GM06990 (cell line): ENCODE data around the gene ANTXR2.

Experiments
- DNase-seq: peaks from one replicate; pipeline ENCODE4 v3.0.0-alpha.2; 2011; ENCODE audit not compliant: insufficient read length; ENCODE audit errors: extremely low read depth
- H3K27me3 ChIP-seq: replicated peaks from 2 replicates; pipeline ENCODE4 v1.6.0; 2011; ENCODE audit warnings: low read length; ENCODE audit not compliant: control insufficient read depth, insufficient read depth
- H3K36me3 ChIP-seq: 2 replicates; pipeline ENCODE4 v1.5.1; 2011; ENCODE audit warnings: low read length; ENCODE audit not compliant: control insufficient read depth, insufficient read depth
- H3K4me3 ChIP-seq: replicated peaks from 2 replicates; pipeline ENCODE4 v1.5.1; 2011; ENCODE audit warnings: low read depth, mild to moderate bottlenecking, control low read depth, low read length
- CTCF ChIP-seq: IDR thresholded peaks from 2 replicates; pipeline ENCODE4 v1.5.1; 2011; ENCODE audit warnings: low read length, control low read depth, mild to moderate bottlenecking, inconsistent platforms; ENCODE audit not compliant: insufficient read depth, poor library complexity, severe bottlenecking

The ANTXR2 gene

DNA sequence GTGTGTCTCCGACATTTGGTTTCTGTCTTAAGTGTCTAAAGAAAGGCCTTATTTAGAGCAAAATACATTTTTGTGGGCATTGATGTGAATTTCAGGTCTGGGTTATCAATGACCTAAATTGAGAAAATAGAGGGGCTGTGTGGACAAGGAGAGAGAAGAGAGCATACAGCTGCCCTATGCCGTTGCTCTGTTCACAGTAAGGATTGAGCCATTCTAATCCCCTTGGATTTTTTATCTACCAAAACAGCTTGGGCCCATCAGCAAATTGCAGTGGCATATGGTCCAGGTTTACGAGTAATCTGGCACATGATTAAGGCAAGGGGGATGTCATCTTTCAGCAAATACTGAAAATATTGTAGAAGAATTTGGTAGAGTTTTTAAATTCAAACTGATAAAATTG is 210.2 kb downstream of the ANTXR2 start:
- no peak for DNase-seq
- H3K4me3 ChIP-seq, result no peak overlapping the region
- H3K36me3 ChIP-seq, result no peaks in the 10 kb centered on the region
- H3K27me3 ChIP-seq, result no peaks in the 10 kb centered on the region
- no peak for TF ChIP-seq CTCF

DNA sequence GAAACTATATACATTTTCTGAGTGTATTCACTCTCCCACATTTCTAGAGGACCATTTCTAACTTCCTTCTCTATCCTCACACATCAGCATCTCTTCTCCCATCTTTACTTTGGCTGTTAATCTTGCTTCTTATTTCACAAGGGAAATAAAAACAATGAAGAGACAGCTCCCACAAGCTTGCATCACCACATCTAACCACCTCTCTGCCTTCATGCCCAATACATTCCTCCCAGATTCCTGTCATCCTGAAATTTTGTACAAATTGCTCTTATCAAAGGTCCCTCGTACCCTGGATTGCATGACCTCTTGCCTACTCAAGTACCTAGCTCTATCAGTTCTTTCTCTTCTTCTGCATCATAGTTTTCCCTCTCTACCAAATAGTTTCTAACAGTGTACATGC is 215.2 kb downstream of the ANTXR2 start:
- no peak overlapping the region for H3K4me3 ChIP-seq
- TF ChIP-seq CTCF, result no peak
- no peaks in the 10 kb centered on the region for H3K36me3 ChIP-seq
- DNase-seq, result no peak
- no peaks in the 10 kb centered on the region for H3K27me3 ChIP-seq

DNA sequence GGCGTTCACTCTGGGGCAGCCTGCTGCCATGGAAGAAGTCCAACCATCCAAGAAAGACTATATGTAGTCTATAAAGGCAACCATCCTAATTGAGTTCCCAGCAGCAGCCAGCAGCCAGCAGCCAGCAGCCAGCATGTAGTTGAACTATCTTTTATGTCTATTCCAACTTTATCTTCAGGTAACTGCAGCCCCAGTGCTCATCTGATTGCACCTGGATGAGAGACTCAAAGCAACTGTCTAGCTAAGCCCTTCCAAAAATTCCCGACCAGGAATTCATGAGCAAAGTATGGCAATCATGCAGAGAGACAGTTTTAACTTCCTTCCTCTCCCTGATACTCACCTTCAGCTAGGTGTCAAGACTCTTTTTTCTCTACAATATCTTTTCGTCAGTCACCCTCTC is 216.8 kb downstream of the ANTXR2 start:
- no peak overlapping the region for H3K4me3 ChIP-seq
- no peaks in the 10 kb centered on the region for H3K27me3 ChIP-seq
- no peaks in the 10 kb centered on the region for H3K36me3 ChIP-seq
- DNase-seq, result no peak
- TF ChIP-seq CTCF, result no peak

DNA sequence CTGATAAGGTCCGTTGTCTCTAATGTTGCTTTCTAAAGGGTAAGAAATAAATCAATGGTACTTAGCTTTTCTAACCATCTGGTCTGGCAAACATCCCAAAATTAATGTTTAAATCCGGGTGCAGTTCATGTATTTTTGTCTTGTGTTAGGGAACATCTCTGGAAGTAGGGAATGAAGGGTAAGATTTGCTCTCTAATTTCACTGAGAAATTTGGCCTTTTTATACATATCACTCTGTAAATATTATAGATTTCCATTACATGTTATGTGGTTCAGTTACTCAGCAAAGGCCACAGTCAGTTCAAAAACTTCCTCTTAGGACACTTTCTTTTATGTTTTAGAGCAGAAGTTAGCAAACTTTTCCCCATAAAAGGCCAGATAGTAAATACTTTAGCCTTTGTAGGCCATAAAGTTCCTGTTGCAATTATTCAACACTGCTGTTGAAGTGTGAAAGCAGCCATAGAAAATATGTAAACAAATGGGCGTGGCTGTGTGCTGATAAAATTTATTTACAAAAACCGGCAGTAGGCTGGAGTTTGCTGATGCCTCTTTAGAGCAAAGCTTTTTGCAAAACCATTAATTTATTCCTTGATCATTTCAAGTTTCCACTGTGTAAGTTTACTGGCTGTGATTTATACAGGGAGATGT is 218.1 kb downstream of the ANTXR2 start:
- Histone ChIP-seq H3K4me3 (no peak overlapping the region), H3K36me3 (no peaks in the 10 kb centered on the region), H3K27me3 (no peaks in the 10 kb centered on the region)
- TF ChIP-seq CTCF, result no peak
- no peak for DNase-seq

DNA sequence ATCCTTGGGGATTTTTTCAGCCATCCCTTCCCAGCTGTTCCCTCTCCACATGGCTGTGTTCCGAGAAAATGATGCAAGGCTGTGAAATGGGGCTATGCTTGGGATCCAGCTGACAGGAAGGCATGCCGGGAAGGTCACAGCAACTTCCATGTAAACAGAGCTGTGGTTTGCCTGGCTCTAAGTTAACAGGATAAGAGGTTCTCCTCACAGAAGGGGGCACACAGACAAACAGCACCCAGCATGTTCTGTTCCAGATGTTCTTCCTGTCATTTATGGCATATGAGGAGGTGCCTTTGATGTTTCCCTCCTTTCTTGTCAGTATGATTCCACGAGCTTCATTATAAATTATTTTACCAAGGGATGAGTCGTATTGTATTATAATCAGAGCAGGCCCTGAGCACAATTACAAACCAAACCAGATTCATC is 220.7 kb downstream of the ANTXR2 start:
- no peak for TF ChIP-seq CTCF
- no peak for DNase-seq
- no peak overlapping the region for H3K4me3 ChIP-seq
- no peaks in the 10 kb centered on the region for H3K27me3 ChIP-seq
- H3K36me3 ChIP-seq, result no peaks in the 10 kb centered on the region
